BJ (cell line): ENCODE measurements around the gene RIPK4. TPM values are rescaled to one million over a fixed set of nuclear protein-coding genes. Genes with fewer than 3 reads are reported as not detected.

Experiments used
- CTCF ChIA-PET: fragments of 350-600 bp; formaldehyde crosslinking; extraction: SDS; loops from one replicate; lab custom pipeline; 2021; ENCODE audit warnings: antibody characterized with exemption, inconsistent platforms; lab: Yijun Ruan, JAX
- POLR2A ChIA-PET: fragments of 300-600 bp; sonication (Branson Sonifier 250); formaldehyde crosslinking; extraction: SDS; loops from one replicate; lab custom pipeline; 2021; ENCODE audit warnings: antibody characterized with exemption; lab: Charles Lee
- DNase-seq: peaks from one replicate; pipeline ENCODE4 v3.0.0-alpha.2; 2011; ENCODE audit warnings: low read depth
- H3K27me3 ChIP-seq: 2 replicates; pipeline ENCODE4 v1.6.0; 2011; ENCODE audit warnings: low read length; ENCODE audit not compliant: control insufficient read depth, insufficient read depth
- H3K36me3 ChIP-seq: 2 replicates; pipeline ENCODE4 v1.5.1; 2011; ENCODE audit warnings: low read length; ENCODE audit not compliant: control insufficient read depth, insufficient read depth
- H3K4me3 ChIP-seq: 2 replicates; pipeline ENCODE4 v1.5.1; 2011; ENCODE audit warnings: low read depth, mild to moderate bottlenecking, control low read depth, low read length
- CTCF ChIP-seq: IDR thresholded peaks from 2 replicates; pipeline ENCODE4 v1.5.1; 2011; ENCODE audit warnings: low read depth, mild to moderate bottlenecking, control low read depth, inconsistent platforms, low read length, moderate library complexity; ENCODE audit not compliant: insufficient read depth
- polyA plus RNA-seq: library from polyadenylated mRNA; depleted of rRNA; stranded (reverse); fragments of >200 nt; gene quantifications from 2 replicates; pipeline ENCODE4 v1.2.3, GENCODE V29; 2011

Gene RIPK4
- polyA plus RNA-seq, 1 experiment = 0.37 TPM

- no peak for TF ChIP-seq CTCF
- Histone ChIP-seq H3K36me3 (peaks cover 9% of the 10 kb centered on the region), H3K27me3 (no peaks in the 10 kb centered on the region), H3K4me3 (no peak overlapping the region)
- POLR2A ChIA-PET = no interaction called here
- no peak for DNase-seq
- CTCF ChIA-PET = no interaction called here
These were observed 43.2 kb upstream of the RIPK4 start for GRCh38 chr21:41809891-41810596.

GRCh38 chr21:41808846-41809245 is 42.0 kb upstream of the RIPK4 start:
- H3K36me3 ChIP-seq = peaks cover 7% of the 10 kb centered on the region
- no peak overlapping the region for H3K4me3 ChIP-seq
- no peak for DNase-seq
- ChIA-PET CTCF (no interaction called here), POLR2A (no interaction called here)
- H3K27me3 ChIP-seq = no peaks in the 10 kb centered on the region
- TF ChIP-seq CTCF = no peak

GRCh38 chr21:41808094-41808493 is 41.2 kb upstream of the RIPK4 start:
- TF ChIP-seq CTCF = no peak
- no peak overlapping the region for H3K4me3 ChIP-seq
- POLR2A ChIA-PET = no interaction called here
- H3K27me3 ChIP-seq = no peaks in the 10 kb centered on the region
- H3K36me3 ChIP-seq = peaks cover 7% of the 10 kb centered on the region
- DNase-seq = no peak
- CTCF ChIA-PET = interaction anchor here (1.5 to 2.0 kb wide), 2 partner anchors 8 to 196 kb away, joined by 5 to 10 read pairs; no protein-coding TSS in a partner anchor

- CTCF ChIA-PET = interaction anchor here (1.5 to 2.0 kb wide), 2 partner anchors 9 to 195 kb away, joined by 5 to 10 read pairs; no protein-coding TSS in a partner anchor
- no peaks in the 10 kb centered on the region for H3K27me3 ChIP-seq
- POLR2A ChIA-PET = no interaction called here
- no peak for DNase-seq
- H3K4me3 ChIP-seq = no peak overlapping the region
- H3K36me3 ChIP-seq = peaks cover 6% of the 10 kb centered on the region
- no peak for TF ChIP-seq CTCF
These were observed 39.9 kb upstream of the RIPK4 start for GRCh38 chr21:41806773-41807172.

- H3K36me3 ChIP-seq = peaks cover 7% of the 10 kb centered on the region
- H3K4me3 ChIP-seq = no peak overlapping the region
- no peak for DNase-seq
- ChIA-PET CTCF (interaction anchor here (1.5 kb wide), 1 partner anchor 11 kb away, joined by 7 read pairs; no protein-coding TSS in a partner anchor), POLR2A (no interaction called here)
- no peak for TF ChIP-seq CTCF
- H3K27me3 ChIP-seq = no peaks in the 10 kb centered on the region
These were observed 38.8 kb upstream of the RIPK4 start for GRCh38 chr21:41805643-41806042.
